ENCODE measurements around the gene SPOCK1.

GRCh38 chr5:137027758-137028157 is 471.4 kb downstream of the SPOCK1 start:
- TF ChIP-seq CTCF (IDR thresholded peaks at IDR 0.05; ENCODE audit: borderline replicate concordance, extremely low read depth, low read length, poor library complexity, severe bottlenecking) (no peak), EZH2 (IDR thresholded peaks at IDR 0.05; ENCODE audit: borderline replicate concordance, low read depth, low read length, severe bottlenecking) (no peak)
